Urothelium cell line (cell line): ENCODE data around the gene RDH12.
"Not testable (repeated sequence)": the region's sequence is repeated elsewhere in the genome, so short reads cannot be mapped to it uniquely, and the experiment has no call there.

Experiments used
- DNase-seq: peaks from one replicate; pipeline ENCODE4 v3.0.0; 2011; ENCODE audit warnings: low spot score, mixed read lengths
- FAIRE-seq: peaks from 2 replicates; lab custom pipeline; 2011; peaks lifted over from hg19 to GRCh38; lab: Jason Lieb, UNC

RDH12 gene

GRCh38 chr14:67704484-67705089 lies 2.9 kb downstream of the RDH12 start:
- DNase-seq (peak; percentile 80), FAIRE-seq (peak; percentile 94)

DNA sequence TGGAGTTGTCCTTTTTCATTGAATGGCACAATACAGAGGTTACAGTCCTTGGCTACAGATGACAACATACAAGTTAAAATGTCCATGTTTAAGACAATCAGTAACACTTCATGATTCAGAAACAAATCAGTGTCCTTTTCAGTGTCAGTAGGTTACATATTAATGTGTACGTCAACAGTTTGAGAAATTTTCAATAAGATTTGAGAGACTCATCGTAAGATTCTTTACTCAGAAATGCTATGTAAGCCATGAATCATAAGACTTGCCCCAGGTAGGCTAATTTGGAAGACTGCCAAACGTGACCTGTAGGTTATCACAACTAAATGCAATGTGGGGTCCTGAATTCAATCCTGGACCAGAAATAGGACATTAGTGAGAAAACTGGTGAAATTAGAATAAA lies 3.5 kb downstream of the RDH12 start:
- DNase-seq (no peak), FAIRE-seq (no peak)

DNA sequence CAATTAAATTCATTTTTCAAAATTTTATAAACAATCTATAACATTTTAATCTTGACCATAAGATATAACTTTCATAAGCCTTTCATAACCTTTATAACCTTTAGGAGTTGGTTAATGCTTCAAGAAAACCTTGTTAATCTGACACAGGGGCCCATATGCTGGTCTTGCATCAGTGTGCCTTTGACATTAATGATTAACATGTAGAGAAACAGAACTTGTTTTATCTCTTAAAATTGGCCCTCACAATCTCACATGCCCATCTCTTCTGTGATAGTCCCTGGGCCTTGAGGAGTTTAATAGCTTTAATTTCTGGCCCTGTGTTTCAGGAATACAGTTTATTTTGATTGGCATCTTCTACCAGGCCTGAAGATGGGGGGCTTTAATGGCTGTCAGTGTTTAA lies 7.7 kb downstream of the RDH12 start:
- DNase-seq = not testable (repeated sequence)
- FAIRE-seq = peak; percentile 17

GRCh38 chr14:67709796-67710195 lies 8.1 kb downstream of the RDH12 start:
- not testable (repeated sequence) for DNase-seq
- FAIRE-seq = peak; percentile 73

DNA sequence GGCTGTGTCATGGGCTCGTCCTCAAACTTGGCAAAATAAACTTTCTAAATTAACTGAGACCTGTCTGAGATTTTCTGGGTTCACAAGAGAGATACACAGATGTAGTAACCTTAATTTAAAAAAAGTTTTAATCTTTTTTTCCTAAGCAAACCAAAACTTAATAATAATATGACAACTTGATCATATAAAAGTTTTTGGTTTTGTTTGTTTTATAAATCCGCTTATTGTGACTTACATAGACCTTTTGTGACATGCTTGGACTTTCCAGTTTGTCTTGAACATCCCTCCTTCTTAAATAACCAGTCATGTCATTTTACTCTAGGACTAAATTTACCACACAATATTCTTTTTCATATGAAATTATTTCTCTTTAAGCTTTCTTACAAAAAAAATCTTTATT lies 8.5 kb downstream of the RDH12 start:
- FAIRE-seq (no peak), DNase-seq (no peak)

GRCh38 chr14:67717048-67717447 lies 15.4 kb downstream of the RDH12 start:
- FAIRE-seq (peak; percentile 56), DNase-seq (no peak)

DNA sequence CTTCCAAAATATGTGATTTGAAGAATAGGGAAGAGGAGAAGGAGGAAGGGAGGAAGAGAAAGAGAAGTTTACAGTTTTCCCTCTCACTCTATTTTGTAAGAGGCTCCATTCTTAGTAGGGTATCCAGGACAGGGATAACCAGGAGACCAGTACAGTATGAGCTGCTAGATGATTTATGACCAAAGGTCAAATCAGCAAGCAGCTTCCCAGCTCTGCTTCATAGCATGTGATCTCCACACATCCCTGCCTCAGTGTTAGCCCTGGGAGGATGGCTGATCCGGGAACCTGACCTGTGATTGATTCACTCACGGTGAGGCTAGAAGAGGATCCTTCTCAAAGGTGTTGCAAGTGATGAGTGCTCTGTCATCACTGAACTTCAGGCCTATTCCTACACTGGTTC lies 16.6 kb downstream of the RDH12 start:
- DNase-seq (no peak), FAIRE-seq (peak; percentile 20)

- not testable (repeated sequence) for DNase-seq, FAIRE-seq
Observed at GRCh38 chr14:67719385-67719784, 17.7 kb downstream of the RDH12 start.

DNA sequence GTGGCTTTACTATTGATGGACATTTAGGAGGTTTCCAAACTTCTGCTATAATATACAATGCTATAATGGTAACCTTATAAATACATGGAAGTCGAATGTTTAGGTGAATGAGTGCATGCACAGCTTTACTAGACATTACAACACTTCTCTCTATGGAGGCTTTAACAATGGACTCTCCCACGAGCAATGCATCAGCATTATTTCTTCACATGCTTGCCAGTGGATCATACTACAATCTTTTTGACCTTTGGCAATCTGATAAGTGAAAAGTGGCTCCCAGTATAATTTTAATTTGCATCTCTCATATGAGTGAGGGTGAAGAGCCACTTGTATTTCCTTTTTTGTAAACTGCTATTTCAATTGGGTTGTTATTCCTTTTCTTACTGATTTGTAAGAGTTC lies 18.2 kb downstream of the RDH12 start:
- no peak for DNase-seq
- no peak for FAIRE-seq

GRCh38 chr14:67721875-67722274 lies 20.2 kb downstream of the RDH12 start:
- FAIRE-seq = peak; percentile 70
- no peak for DNase-seq

GRCh38 chr14:67722293-67722692 lies 20.6 kb downstream of the RDH12 start:
- FAIRE-seq (peak; percentile 9), DNase-seq (no peak)

DNA sequence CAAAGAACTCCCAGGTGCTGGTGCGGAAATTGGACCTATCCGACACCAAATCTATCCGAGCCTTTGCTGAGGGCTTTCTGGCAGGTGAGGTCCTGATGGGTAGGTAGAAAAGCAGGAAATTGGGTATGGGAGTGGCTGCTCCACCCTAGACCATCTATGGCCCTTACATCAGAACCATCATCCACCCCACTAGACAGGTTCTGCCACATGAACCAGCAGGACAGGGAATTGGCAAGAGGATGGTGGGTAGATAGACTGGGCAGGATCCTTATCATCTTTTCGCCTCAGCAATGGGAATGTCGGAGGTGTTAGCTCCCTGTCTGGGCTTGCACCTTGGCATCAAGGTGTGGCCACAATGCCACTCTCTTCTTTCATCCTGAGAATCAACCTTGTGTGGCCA lies 23.5 kb downstream of the RDH12 start:
- no peak for DNase-seq
- peak; percentile 52 for FAIRE-seq

GRCh38 chr14:67727361-67727760 lies 25.7 kb downstream of the RDH12 start:
- no peak for DNase-seq
- no peak for FAIRE-seq

DNA sequence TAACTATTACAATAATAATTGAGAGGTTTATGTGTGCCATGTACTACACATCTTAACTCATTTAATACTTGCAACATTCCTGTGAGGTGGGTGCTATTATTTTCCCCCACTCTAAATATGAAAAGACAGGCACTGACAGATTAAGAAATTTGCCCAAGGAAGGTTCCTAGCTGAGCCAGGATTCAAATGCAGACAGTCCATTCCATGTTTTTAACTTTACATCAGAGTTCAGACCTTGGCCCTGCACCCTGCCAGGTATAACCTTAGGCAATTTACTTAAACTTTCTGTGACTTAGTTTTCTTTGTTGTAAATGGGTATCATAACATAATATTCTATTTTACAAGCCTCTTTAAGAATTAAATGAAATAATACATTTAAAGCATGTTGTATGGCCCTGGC lies 26.6 kb downstream of the RDH12 start:
- no peak for FAIRE-seq
- no peak for DNase-seq

DNA sequence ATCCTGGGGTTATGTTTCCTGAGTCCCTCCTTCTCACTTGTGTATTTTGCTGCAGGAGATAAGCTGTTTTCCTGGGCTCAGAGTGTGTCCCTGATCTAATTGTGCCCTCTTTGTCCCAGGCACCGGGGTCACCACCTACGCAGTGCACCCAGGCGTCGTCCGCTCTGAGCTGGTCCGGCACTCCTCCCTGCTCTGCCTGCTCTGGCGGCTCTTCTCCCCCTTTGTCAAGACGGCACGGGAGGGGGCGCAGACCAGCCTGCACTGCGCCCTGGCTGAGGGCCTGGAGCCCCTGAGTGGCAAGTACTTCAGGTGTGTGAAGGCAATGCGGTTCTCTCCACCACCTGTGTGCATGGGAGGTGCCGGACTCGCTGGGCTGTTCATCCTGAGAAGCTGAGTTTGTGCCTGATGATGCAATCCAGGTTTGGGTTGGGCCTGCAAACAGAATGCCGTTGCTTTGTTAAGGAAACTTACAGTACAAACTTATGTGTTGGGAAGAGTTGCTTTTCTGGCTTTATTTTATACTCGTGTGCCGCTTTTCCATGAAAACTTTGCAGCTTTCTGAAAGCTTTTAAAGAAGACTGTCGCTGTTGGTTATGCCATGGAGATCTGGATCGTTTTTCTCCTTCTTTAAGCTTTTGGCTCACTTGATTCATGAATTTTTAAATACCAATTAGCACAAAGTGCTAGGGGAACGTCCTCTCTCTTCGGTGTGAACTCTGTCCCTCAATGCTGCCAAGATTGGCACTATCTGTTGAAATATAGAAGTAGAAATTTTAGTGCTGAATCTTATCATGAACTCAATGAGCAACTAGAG lies 27.6 kb downstream of the RDH12 start:
- DNase-seq = no peak
- FAIRE-seq = peak; percentile 65

DNA sequence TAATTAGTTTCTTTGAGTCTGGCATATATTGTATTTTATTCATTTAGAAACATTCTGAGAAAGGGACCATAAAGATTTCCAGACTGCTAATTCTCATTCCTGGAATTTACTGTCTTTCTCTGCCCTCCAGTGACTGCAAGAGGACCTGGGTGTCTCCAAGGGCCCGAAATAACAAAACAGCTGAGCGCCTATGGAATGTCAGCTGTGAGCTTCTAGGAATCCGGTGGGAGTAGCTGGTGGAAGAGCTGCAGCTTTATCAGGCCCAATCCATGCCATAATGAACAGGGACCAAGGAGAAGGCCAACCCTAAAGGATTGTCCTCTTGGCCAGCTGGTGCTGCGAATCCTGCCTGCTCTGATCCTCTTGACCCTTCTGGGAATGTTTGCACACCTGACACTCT lies 31.9 kb downstream of the RDH12 start:
- FAIRE-seq (no peak), DNase-seq (no peak)

- FAIRE-seq (peak; percentile 70), DNase-seq (no peak)
Observed at GRCh38 chr14:67734675-67735074, 33.0 kb downstream of the RDH12 start.

- DNase-seq (no peak), FAIRE-seq (peak; percentile 91)
Observed at GRCh38 chr14:67735336-67736147, 33.9 kb downstream of the RDH12 start.

DNA sequence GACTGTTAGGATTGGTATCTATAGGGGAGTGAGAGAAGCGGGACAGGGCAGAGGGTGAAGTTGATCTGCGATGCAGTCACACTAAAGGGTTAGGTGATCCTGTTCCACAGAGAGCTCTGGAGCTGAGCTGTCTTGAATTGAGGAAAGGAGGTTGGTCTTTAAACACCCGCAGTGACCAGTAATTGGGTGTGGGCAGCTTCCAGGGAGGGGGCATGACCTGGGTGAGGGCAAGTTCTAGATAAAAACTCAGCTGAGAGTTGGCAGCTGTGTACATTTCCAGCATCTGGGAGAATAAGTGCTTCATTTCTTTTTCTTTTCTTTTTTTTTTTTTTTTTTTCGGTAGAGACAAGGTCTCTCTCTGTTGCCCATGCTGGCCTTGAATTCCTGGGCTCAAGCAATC lies 35.1 kb downstream of the RDH12 start:
- DNase-seq (no peak), FAIRE-seq (no peak)

GRCh38 chr14:67738740-67739504 lies 37.2 kb downstream of the RDH12 start:
- peak; percentile 93 for DNase-seq
- peak; percentile 91 for FAIRE-seq

DNA sequence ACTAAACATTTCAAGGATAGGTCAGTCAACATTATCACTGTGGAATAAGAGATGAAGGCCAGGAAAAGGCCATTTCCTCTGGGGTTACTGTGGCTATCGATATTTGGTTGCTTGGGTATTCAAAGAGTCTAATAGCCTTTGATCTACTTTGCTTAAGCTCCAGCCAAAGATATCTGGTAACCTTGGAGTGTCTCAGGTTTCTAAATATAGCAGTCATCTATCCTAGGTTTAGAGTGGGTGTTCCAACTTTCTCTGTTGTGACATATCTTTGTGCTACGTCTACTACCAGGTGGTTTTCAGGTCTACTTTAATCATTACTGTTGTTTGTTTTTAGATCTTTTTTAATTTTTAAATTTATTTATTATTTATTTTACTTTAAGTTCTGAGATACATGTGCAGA lies 42.4 kb downstream of the RDH12 start:
- FAIRE-seq (peak; percentile 17), DNase-seq (no peak)
